Neural progenitor cell (in vitro differentiated cells): ENCODE data around the gene TPD52L1.

ENCODE experiments used
- EZH2 ChIP-seq: fragments of 200-600 bp; sonication (generic); IDR thresholded peaks from 2 replicates; pipeline ENCODE4 v1.6.1; 2017; ENCODE audit warnings: antibody characterized with exemption, mild to moderate bottlenecking, moderate library complexity
- EZH2phosphoT487 ChIP-seq: fragments of 200-600 bp; sonication (generic); IDR thresholded peaks from 2 replicates; pipeline ENCODE4 v1.6.1; 2017; ENCODE audit warnings: antibody characterized with exemption
- TF ChIP-seq, protein P1 (sequence below): fragments of 200-600 bp; sonication (generic); IDR thresholded peaks from 2 replicates; pipeline ENCODE4 v1.5.1; 2017; ENCODE audit warnings: antibody characterized with exemption, mild to moderate bottlenecking

DNA sequence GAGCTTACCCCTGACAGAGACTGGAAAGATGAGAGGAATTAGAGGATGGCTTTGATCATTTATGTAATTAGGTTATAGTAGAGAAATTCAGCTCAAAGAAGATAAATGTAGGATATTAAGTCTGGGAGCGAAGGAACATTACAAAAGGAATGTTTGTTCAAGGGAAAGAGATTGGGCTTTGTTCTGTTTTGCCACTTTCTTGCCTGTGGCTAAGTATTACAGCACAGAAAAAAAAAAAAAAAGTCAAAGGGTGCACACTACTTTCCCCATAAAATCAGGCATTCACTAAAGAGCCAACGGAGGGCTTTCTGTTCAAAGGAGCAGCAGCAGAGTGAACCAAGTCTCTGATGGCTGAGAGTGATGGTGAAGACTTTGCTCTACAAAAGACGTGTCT is 153.2 kb downstream of the TPD52L1 start:
- no peak for TF ChIP-seq EZH2
- TF ChIP-seq, protein P1, sequence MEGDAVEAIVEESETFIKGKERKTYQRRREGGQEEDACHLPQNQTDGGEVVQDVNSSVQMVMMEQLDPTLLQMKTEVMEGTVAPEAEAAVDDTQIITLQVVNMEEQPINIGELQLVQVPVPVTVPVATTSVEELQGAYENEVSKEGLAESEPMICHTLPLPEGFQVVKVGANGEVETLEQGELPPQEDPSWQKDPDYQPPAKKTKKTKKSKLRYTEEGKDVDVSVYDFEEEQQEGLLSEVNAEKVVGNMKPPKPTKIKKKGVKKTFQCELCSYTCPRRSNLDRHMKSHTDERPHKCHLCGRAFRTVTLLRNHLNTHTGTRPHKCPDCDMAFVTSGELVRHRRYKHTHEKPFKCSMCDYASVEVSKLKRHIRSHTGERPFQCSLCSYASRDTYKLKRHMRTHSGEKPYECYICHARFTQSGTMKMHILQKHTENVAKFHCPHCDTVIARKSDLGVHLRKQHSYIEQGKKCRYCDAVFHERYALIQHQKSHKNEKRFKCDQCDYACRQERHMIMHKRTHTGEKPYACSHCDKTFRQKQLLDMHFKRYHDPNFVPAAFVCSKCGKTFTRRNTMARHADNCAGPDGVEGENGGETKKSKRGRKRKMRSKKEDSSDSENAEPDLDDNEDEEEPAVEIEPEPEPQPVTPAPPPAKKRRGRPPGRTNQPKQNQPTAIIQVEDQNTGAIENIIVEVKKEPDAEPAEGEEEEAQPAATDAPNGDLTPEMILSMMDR, result no peak
- no peak for TF ChIP-seq EZH2phosphoT487
